Left ventricle myocardium inferior (tissue), 1 donor: ENCODE results near the gene ZIC4. TPM values are rescaled to one million over a fixed set of nuclear protein-coding genes. Genes with fewer than 3 reads are reported as not detected.

ENCODE experiments used
- DNase-seq: peaks from one replicate; pipeline ENCODE4 v3.0.0-alpha.2; 2020
- H3K27ac ChIP-seq: fragments of 200-600 bp; replicated peaks from 2 replicates; pipeline ENCODE4 v1.8.0; 2021
- H3K27me3 ChIP-seq: fragments of 200-600 bp; 2 replicates; pipeline ENCODE4 v1.8.0; 2021; ENCODE audit warnings: low read depth
- H3K36me3 ChIP-seq: fragments of 200-600 bp; 2 replicates; pipeline ENCODE4 v1.8.0; 2021
- H3K4me1 ChIP-seq: fragments of 200-600 bp; 2 replicates; pipeline ENCODE4 v1.8.0; 2021
- H3K4me3 ChIP-seq: fragments of 200-600 bp; 2 replicates; pipeline ENCODE4 v1.8.0; 2021; ENCODE audit warnings: mild to moderate bottlenecking, moderate library complexity
- H3K9me3 ChIP-seq: fragments of 200-600 bp; replicated peaks from 2 replicates; pipeline ENCODE4 v1.8.0; 2021
- intact Hi-C: fragments of 100-400 bp; cut with micrococcal nuclease; formaldehyde crosslinking; loops from one replicate; pipeline ENCODE4 v1.11.0; 2022
- total RNA-seq: library from RNA; stranded (reverse); fragmentation: NEBNext Ultra II Directional; extraction: Animal tissue kit (Norgen Biotek cat#: 25700); gene quantifications from one replicate; pipeline ENCODE4 v1.2.1, GENCODE V29; 2021
- TF ChIP-seq, protein P1 (sequence below): fragments of 200-600 bp; IDR thresholded peaks from 2 replicates; pipeline ENCODE4 v1.8.0; 2021; ENCODE audit warnings: antibody characterized with exemption, mild to moderate bottlenecking, borderline replicate concordance
- donor health status: DM: no; HTN: yes; CAD: no; lungs with severe emphysema.

ZIC4 gene
- total RNA-seq, 1 donor from 2014 or later = not detected

DNA sequence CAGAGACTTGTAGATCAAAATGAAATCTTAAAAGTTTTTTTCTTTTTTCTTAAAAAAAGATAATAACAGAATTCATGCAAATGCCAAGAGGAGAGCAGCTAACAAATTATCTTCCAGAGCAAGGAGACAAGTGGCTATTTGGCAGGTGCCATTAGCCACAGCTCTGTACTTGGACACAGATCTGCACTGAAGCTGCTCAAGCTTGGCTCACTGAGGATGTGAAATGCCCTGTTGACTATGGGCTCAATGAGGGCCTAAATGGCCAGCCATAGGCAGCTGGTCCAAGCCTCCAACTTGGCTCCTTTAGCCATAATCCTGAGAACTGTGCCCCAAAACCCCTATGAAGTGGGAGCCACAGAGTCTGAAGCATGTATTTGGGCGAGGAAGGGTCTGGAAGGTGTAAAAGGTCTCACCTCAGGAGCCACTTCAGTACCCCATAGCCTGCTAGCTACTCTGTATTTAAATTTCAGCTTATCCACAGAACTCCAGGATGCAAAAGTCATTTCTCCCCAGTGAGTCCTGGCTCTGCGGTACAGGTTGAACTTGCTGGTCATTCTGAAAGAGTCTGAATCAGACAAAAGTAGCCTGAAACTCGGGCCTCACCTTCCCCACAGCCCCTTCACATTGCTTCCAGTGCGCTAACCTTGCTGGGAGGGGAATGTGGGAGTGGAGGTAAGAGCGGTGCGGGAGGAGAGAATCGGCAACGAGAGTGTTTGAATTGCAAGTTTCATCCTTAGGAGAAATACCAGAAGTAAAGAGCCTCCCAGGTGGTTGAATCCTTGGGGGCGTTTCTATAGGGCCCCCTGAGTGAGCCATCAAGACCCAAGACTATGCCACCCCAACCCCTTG, 48.0 kb downstream of the ZIC4 start:
- no peak for DNase-seq
- H3K9me3 ChIP-seq = no peaks in the 10 kb centered on the region
- intact Hi-C loops = no loop called here
- TF ChIP-seq, protein P1, sequence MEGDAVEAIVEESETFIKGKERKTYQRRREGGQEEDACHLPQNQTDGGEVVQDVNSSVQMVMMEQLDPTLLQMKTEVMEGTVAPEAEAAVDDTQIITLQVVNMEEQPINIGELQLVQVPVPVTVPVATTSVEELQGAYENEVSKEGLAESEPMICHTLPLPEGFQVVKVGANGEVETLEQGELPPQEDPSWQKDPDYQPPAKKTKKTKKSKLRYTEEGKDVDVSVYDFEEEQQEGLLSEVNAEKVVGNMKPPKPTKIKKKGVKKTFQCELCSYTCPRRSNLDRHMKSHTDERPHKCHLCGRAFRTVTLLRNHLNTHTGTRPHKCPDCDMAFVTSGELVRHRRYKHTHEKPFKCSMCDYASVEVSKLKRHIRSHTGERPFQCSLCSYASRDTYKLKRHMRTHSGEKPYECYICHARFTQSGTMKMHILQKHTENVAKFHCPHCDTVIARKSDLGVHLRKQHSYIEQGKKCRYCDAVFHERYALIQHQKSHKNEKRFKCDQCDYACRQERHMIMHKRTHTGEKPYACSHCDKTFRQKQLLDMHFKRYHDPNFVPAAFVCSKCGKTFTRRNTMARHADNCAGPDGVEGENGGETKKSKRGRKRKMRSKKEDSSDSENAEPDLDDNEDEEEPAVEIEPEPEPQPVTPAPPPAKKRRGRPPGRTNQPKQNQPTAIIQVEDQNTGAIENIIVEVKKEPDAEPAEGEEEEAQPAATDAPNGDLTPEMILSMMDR = no peak
- peaks cover 99% of the 10 kb centered on the region for H3K27me3 ChIP-seq
- H3K27ac ChIP-seq = no peak overlapping the region
- H3K4me1 ChIP-seq = peaks cover 7% of the 10 kb centered on the region
- H3K4me3 ChIP-seq = no peak overlapping the region
- H3K36me3 ChIP-seq = no peaks in the 10 kb centered on the region

DNA sequence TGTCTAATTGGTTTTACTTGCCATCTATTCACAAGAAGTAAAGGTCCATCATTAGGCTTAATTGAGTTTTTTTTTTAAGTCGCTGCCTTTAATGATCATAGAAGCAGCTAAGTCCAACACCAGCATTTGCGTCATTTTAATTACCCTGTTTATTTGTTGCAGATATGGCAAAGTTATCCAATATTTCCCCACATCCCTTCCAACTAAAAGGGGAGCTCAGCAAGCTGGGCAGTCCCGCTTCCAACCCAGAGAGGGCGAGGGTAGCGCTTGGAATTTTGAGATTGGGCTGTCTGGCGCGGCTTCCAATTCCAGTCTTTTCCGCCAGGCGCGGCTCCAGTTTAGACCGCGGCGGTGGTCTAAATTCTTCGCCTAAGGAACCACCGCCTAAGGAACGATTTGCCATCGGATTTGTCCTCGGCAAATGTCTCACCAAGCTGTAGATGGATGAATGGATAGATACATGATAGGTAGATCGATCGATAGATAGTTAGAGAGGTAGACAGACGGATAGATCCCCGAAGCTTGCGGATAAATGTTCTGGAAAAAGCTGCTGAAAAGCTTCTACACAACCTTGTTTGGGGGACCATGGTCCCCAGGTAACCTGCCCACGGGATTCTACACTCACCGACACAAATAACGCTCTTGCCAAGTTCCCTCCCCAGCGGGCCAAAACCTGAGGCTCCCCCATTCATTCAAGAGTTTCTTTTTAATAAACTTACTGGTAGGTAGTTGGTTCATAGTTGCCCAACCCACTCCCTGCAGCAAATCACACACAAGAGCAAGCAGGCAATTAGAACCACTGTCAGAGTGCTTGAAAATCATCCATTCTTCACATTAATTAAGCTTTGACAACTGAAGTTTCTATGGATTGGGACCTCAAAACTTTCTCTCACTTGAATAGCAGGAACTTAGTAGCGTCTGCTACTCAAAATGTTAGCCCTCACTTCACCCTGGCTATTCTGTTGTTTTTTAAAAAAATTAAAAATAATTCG, 49.1 kb downstream of the ZIC4 start:
- H3K27ac ChIP-seq = no peak overlapping the region
- H3K4me3 ChIP-seq = no peak overlapping the region
- H3K36me3 ChIP-seq = no peaks in the 10 kb centered on the region
- H3K27me3 ChIP-seq = peaks cover 100% of the 10 kb centered on the region
- intact Hi-C loops = no loop called here
- TF ChIP-seq, protein P1 = no peak
- no peak for DNase-seq
- H3K9me3 ChIP-seq = no peaks in the 10 kb centered on the region
- H3K4me1 ChIP-seq = peaks cover 7% of the 10 kb centered on the region

DNA sequence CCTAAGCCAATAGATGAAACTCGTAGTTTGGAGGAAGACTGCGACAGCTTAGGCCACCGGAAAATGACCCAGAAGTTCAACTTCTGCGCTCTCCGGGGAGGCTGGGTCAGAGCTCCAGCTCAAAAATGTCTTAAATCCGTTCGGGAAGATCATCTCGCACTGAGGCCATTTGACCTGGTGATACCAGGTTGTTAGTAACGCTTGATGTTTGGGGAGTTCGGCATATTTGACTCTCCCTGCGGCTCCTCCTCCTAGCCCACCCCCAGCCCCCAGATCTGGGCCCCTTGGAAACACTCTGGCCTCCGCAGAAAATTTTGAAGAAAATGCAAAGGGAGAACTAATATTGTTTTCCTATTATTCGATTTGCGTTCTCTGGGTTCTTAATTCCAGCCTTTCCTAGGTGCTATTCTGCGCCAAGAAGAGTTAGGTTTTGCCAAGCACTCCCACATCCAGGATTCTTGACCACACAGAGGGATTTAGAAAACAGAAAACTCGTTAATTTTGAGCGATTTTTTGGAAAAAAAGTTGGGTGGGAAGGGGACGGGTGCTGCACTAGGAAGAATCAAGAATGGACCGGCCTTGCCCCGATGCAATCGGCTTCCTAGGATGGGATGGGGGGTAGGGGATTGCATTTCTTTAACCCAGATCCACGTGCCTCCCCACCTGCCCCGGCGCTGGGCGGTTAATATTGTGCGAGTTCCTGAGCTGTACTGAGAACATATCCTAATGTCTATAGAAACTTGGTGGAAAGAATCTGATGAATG, 50.0 kb downstream of the ZIC4 start:
- no peak for DNase-seq
- Histone ChIP-seq H3K4me3 (no peak overlapping the region), H3K9me3 (no peaks in the 10 kb centered on the region), H3K36me3 (no peaks in the 10 kb centered on the region), H3K4me1 (peaks cover 7% of the 10 kb centered on the region), H3K27ac (no peak overlapping the region), H3K27me3 (peaks cover 100% of the 10 kb centered on the region)
- intact Hi-C loops = no loop called here
- TF ChIP-seq, protein P1 = no peak

DNA sequence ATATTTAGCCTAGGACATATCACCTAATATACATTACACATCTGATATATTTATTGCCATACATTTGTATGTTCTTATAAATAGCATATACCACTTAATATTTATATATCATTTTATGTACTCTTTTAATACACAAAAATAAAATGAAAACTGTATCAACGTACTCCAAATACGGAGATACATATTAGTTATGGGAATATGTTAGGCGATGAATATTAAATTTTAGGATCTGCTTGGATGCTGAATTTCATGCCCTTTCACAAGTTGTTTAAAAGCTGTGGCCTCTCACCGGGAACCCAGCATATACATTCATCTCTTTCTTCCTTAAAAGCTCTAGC, 50.6 kb downstream of the ZIC4 start:
- TF ChIP-seq, protein P1 = no peak
- Histone ChIP-seq H3K36me3 (no peaks in the 10 kb centered on the region), H3K4me1 (peaks cover 7% of the 10 kb centered on the region), H3K9me3 (no peaks in the 10 kb centered on the region), H3K27me3 (peaks cover 100% of the 10 kb centered on the region), H3K4me3 (no peak overlapping the region), H3K27ac (no peak overlapping the region)
- no peak for DNase-seq
- intact Hi-C loops = no loop called here
